COR-L47 (cell line): ENCODE results near the gene BCAS3.

Experiments used
- DNase-seq: peaks from one replicate; lab custom pipeline; 2025; lab: John Stamatoyannopoulos, UW

The BCAS3 gene

DNA sequence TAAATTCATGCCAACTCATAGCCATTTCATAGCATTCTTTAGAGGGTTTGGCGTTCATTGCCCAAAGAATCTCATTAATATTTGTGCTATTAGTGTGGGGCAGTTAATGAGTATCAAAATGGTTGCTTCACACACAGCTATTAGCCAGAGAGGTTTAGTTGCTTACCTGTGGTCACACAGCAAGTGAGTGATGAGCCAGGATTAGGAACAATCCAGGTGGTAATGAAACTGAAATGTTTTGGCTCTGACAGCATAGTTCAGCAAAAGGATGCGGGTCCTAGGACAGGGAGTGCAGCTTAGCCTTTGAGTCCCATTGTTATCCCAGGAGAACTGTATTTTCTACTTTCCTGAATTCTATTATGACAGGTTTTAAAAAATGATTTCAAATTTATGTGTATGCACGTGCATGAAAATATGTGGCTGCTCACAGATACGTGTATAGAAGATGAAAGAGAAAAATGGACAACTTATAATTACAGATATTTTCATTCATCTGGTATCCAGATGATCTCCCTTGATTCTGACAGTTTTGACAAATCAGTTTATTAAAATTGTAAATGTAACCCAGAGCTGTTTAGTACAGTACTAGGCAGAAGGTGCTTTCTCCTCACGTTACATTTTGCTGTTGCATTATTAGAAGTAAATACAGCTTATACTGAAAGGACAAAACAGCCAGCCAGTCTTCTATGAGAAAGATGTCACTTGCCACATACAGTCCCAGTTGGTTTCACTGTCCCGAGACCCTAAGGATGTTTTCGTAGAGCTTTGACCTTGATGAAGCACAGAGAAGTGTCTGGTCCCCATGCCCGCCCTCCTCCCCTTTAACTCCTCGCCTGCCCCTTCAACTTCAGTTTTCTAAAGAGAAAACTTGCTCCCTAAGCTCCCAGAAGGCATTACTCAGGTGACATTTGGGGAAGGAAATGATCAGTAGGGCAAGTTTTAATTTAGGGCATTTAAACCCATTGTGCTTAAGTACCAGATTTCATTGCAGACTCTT lies 622.2 kb downstream of the BCAS3 start:
- no peak for DNase-seq

DNA sequence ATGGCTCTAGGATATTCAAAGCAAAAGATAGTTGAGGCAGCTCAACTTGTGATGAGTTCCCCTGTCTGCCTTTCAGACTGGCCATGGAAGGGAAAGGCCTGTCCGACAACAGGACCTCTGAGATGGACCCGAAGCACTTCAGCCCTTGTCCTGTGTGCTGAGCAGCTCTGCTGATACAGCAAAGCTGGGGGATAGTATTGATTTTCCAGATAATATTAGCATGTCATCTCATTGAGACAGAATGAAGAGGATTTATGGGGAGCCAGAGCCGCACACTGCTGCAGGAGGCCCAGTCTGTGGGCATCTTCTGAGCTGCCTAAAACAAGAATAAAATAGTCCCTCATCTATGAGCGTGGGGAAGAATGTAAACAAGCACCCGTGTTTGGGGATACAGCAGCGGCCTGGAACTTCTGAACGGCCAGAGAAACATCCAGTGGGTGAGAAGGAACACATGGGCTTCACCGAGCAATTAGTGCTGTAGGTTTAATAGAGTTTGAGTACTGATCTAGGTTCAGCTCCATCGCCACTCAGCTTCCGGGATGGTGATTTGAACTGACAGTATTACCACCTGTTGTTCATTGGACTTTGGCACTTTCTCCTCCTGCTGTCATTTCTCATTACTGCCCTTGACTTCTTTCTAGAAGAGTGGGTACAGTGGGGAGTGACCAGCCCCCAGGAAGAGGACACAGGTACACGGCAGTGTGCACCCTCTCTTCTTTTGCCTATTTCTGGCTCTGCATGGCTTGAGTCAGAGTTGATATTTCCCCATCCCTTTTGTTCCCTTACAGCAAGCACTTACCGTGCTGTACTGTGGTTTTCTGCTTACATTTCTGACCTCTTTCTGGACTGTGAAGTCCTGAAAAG lies 625.5 kb downstream of the BCAS3 start:
- DNase-seq, result no peak

DNA sequence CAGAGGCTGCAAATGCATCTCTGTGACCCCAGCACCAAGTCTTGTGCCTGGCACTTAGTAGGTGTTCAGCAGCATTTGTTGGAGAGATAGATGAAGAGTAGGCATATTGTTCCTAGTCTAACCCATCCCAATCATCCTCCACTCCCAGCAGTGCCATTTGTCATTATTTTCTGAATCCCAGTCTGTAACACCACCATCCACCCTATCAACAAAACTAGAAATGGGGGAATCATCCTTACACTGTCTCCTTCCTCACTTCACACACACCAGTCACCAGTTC lies 626.1 kb downstream of the BCAS3 start:
- DNase-seq, result no peak

DNA sequence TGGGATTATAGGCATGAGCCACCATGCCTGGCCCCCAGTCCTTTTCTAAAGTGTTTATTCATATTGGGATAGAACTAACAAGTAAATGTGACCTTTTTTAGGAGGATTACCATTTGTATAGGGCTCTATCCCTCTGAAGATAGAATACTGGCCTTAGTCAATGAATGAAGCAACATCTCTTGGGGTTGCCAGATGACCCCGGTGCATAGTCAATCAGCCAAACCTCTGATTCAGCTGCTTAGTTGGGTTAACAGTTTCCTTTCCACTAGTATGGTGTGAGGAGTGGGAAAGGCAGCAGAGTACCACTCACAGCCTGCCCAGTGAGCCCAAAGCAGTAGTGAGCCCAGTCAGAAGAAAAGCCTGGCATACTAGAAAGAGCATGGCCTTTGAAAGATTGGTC lies 627.4 kb downstream of the BCAS3 start:
- no peak for DNase-seq

DNA sequence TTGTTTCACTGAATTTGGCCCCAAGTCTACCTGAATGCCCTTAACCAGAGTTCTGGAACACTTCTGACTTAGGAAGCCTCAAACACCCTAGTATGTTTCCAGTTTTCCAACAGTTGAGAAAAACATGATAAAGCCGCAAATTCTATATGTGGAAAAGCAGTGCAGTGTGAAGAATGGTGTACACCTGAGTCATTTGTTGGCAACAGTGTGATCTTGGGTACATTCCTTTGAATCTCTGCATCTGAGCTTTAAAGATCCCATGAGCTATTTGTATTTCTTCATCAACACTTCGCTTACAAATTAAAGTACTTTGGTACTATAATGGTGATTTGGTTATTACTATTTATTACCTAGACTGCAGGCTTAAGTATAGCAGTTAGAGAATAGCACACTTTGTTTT lies 628.4 kb downstream of the BCAS3 start:
- DNase-seq, result no peak

DNA sequence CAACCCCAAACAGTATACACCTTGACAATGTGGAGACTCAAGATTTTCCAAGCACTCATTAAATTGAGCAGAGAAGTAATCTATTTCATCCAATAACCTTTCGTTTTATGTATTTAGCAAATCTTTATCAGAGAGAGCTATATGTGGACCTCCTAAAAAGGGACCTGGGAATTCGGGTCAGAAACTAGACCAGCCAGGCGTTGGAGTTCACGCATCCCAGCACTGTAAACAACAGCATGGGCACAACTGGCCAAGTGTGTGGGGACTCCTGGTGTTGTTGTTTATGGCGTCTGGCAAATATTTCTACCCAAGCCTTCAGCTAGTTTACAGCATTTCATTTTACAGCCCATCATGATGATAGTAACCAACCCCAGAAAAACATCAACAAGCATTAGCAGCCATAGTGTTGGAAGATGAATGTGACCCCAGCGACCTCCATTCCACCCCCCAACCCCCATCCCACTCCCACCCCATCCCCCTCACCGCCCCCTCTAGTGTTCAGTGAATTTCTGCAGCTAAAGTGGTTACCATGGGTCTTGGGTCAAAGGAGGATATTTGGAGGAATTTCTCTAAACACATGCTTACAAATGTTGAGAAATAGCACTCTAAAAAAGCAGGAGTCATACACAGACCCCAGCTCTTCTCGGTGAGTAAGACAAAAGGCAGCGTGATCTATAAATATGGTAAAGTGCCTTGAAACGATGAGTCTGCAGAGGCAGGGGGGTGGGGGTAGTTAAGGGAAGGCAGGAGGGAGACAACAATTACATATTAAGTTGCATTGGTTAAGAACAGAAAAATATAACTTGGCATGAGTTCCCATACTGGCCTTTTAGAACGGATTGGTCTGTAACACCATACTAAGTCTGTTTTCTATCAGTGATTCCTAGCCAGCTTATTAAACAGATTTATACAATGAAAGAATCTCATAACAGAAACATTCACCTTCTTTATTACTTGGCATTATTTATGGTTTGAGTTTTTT lies 630.5 kb downstream of the BCAS3 start:
- no peak for DNase-seq

DNA sequence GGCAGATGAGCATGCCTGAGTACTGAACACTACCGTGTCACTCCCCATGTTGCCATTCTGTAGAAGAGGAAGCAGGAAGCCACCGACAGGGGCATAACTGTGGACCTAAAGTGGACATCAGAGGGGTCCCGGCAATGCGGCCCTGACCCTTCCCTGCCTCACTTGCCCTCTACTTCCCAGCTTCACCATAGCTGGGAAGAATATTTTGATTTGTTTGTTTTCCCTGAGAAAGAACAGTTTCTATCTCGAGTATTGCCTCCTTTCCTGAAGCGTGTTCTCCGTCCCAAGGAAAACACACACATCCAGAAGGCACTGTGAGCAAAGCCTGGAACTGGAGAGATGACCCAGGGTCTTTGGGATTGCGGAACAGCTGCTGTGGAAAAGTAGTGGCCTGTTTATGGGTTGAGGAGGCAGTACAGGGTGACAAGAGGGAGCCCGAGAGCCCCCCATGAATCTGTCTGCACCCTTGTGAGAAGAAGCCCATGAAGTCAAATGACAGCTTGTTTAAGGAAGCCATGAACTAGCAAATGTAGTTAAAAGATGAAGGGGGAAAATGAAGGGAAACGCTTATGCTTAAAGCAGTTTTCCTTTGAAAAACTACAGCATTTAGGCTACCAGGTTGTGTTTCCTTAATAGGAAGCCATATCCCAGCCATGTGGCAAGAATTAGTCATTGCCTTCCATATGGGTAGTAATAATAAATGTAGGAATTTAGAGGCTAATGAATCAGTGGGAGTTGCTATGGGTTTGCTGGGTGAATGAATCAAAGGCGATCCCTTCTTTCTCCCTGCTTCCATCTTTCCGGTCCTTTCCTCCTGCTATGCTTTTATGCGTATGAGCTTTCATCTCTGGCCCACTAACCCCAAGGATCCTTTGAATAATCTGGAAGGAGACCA lies 632.0 kb downstream of the BCAS3 start:
- no peak for DNase-seq

DNA sequence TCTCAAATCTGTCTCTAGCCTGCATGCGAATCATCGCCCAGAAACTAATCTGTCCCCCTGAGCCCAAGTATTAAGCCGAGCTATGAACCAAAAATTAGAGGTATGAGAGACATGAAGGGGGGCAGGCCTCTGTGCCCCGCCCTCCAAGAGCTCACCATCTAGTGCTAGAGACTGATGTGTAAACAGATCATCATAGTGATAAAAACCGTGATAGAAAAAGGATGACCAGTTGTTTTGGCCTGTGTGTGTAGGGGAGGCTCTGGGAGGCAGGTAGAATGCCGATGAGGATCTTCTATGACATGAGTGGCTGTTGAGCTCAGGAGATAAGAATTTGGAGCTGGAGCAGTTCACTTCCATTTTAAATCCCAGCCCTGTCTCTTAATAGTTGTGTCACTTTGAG lies 632.9 kb downstream of the BCAS3 start:
- DNase-seq, result no peak

DNA sequence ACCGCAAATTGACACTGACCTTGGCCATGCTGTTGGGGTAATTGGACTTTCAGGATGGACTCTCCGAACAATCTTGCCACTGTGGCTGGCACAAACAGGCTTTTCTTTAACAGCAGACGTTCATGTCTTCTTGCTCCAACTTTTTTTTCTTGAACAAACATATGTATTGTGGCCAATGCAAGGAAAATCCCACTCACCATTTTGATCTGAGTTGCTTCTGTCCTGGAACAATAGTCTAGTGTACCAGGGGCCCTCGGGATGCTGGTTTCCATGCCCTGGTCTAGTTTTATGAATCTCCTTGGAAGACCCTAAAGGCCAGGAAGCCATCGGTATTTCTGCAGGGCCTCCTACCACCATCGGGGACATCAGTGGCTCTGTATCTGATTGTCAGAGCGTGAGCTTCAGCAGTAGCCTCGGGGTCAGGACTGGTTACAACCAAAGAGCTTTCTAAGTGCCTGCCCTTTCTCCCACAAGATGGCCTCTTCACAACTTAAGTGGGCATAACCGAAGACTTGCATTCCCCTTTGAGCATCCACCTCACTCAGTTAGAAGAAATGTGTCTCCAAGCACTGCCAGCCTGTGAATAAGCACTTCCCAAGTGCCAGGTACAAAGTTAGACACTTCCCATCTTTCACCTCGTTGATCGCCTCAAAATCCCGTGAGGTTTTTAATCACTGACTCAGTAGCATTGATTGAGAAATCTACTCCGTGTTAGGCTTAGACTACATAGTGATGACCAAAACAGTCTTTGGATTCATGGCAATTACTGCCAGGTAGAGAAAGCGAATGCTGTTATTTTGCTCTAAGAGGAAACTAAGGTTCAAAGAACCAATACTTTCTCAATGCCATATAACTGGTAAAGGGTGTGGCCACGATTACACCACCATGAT lies 635.0 kb downstream of the BCAS3 start:
- no peak for DNase-seq

DNA sequence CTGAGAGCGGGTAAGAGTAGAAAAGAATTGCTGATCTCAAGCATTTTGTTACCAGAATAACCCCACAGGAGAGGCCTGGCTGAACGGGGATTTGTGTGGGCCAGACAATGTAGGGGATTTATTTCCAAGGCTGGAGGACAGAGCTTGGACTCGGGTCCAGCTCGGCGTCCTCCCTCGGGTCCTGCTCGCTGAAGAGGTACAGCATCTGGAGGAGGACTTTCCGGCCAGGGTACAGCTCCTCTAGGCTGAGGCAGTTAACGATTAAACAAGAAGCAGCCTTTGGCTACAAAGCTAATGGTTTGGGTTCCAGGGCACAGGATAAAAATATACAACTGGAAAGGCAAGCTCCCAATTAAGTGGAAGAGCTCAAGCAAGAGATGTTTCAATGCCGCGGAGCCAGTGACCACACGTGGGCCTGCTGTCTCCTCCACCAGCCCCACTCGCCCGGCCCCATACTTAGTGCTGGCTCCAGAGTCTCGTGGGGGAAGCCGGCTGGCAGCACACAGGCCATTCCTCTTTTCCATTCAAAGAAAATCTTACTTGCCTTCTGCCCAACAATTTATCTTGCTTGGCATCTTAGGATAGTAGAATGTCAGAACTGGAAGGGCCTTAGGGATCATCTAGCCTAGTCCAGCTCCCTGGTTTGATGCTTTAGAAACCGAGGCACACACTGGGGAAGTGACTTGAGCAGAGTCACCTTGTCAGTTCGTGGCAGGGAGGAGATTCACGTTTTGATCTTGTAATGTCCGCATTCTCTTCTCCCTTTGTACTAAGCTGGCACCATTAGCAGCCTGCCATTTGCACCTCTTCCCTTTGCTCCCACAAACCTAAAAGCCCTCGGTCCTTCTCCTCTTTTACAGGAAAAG lies 636.0 kb downstream of the BCAS3 start:
- DNase-seq, result no peak

DNA sequence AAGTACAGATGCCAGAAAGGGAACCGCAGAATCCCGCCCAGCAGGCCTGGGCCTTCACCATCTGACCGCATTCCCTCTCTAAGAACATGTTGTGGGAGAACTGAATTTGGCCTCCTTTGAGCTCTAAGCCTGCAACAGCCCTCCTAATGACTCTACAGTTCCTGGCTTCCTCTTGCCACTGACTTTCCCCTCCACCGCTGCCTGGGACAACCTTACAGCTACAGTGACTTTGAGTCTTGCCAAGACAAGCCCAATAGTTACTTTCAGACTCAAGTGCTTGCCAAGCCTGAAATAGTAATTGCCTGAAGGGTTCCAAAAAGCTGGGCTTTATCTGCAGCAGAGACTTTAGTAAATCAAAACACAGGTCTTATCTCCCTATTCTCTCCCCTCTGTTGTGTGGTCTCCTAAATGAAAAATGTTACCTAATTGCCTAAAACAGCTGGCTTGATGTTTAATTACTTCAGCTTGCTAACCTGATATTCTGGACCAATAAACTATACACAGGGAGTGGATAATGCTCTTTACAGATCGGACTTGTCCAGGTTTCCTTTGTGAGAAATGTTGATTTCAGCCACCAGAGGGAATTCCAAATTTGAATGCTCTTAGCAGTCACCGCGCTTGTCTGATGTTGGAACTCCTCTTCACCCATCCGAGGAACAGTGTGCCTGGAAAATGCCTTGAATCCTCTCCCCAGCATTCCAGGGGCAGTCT lies 636.9 kb downstream of the BCAS3 start:
- no peak for DNase-seq

DNA sequence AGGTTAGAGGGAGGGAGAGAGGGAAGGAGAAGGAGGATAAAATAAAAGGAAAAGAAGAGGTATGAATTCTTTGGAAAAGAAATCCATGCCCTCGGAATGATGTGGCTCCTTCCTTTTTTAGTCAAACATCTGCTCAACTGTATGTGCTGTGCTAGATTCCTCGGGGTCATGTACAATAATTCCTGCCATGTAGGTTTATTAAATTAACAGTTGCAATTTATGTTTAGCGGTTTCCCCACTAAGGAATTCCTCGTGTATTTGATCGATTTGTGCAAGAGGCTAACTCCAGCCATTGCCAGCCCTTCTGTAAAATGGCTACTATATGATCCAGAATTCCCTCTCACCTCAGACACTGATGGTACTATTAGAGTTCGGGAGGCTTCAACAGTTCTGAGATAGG lies 639.0 kb downstream of the BCAS3 start:
- no peak for DNase-seq

DNA sequence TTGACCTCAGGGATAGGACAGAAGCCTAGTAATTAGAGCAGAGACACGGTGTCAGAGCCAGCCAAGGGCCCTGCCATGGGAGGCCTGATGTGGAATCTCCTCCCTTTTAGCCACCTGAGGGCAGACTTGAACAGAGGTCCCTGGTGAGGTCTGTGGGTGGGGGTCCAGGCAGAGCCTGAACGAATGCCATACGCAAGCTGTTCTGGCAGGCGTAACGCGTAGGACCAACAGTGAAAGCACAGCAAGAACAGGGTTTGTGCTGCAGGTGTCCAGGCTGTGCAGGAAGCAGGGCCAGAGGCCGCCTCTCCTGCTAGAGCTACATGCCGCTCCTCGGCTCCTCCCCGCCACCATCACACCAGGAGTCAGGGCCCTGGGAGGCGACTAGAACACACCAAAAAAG lies 640.1 kb downstream of the BCAS3 start:
- DNase-seq, result no peak

DNA sequence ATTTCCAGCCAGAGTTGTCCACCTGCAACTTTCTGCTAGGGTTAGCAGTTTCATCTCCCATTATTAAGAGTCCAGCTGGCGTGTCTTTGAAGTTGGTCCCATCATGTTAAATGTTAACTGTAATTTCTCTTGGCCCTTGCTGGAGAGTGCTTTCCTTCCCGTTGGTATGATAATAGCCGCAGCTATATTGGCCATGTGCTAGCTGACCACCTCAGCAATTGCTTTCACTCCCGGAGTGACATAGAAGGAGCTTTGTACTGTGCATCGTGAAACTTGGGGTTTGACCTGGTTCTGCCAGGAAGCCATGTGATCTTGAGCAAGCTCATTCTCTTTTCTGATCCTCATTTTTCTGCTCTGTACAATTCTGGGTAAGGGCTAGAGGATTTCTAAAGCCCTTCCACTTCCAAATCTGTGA lies 641.0 kb downstream of the BCAS3 start:
- DNase-seq, result no peak

DNA sequence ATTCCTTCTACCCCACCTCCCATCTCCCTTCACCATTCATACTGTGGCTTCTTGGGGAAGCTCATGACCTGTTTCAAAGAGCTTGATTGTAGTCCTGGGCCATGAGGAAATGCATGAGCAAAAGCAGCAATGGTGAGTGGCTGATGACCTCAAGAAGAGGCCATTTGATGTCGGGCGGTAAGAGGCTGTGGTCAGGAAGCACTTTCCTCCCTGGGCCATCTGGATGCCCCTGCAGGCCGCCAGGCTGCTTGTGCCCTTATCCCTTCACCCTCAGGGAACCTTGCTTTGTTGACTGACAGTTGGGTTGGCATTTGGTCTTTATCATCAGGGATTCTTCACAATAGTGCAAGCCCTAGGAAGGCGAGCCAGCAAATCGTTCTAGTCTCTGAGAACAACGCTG lies 643.7 kb downstream of the BCAS3 start:
- no peak for DNase-seq

DNA sequence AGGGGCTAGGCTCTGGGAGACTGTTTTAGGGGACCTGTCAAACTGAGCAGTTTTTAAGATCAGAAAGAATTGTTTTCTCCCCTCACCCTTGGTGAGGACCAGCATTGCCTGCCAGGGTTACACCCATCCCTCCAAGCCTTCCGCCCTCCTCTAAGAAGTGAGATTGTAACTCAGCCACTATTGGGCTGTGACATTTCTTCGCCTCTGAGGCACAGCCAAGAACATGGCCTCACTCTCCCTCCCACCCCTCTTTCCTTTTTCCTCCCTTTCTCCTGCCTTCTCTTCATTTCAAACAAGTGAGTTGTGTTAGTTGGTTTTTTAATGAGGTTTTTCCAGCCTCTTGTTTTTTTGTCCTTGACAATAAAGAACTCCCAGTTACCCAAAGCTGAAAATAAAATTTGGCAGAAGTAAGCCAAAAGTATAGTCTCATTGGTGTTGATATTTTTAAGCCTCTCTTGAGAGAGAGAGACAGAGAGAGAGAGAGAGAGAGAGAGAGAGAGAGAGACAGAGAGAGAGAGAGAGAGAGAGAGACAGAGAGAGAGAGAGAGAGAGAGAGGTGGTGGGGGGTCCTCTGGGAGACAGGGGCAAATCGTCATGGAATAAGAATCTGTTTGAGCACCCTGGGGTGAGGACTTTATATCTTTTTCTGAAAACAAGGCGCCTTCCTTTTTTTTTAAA lies 644.8 kb downstream of the BCAS3 start:
- DNase-seq, result no peak

DNA sequence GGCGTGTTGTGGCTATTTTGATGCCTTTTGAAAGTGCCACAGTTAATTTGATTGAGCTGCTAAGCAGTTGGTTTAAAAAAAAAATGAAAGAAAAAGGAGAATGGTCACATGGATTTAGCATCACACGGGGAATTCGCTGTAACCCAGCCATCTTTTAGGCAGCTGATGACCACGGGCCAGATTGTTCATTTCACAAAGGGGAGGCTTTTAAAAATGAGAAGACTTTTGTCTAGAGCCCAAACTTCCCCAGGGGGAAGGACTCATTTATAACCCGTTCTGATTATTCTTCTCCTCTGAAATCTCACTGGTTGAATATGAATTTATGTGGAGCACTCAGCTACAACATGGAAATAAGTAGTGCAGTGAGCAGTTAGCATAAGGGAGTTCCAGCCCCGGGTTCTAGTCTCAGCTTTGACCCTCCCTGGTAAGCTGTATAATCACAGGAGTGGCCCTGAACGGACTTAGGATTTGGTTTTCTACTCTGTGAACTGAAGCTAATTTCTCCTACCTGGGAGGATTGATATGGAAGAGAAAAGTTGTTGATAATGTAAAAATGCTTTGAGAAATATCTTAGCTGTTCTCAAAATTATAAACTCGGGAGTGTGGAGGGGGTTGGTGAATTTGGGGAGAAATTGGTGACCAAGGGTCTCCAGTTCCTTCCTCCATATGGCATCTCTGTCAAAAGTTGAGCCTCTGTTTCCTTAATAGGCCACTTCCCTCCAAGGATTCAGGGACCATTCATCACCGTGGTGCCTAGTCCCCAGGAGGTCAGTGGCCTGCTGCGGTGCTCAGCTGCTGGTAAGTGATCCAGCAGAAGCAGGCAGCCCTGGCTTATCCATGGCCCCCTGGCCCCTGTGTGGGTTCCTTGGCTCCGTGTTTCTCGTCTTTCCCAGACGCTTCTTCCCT lies 645.6 kb downstream of the BCAS3 start:
- no peak for DNase-seq
